CD4-positive, alpha-beta T cell treated with Interferon alpha-2 for 1 hour (primary cell): Measurements from ENCODE around the gene SLC35E3.
"Not testable (repeated sequence)": the region's sequence is repeated elsewhere in the genome, so short reads cannot be mapped to it uniquely, and the experiment has no call there.

ENCODE experiments used
- DNase-seq, 2 donors: peaks; one replicate each; pipeline ENCODE4 v3.0.0-alpha.2; 2020 to 2022

SLC35E3 gene

GRCh38 chr12:68796399-68796798 lies 50.4 kb downstream of the SLC35E3 start:
- DNase-seq = no peak

GRCh38 chr12:68798882-68799234 lies 52.9 kb downstream of the SLC35E3 start:
- DNase-seq = no peak

- no peak for DNase-seq
Observed at GRCh38 chr12:68800294-68800693, 54.3 kb downstream of the SLC35E3 start.

GRCh38 chr12:68801124-68801523 lies 55.1 kb downstream of the SLC35E3 start:
- not testable (repeated sequence) for DNase-seq

GRCh38 chr12:68802372-68802745 lies 56.4 kb downstream of the SLC35E3 start:
- DNase-seq = not testable (repeated sequence)

GRCh38 chr12:68802911-68803651 lies 57.1 kb downstream of the SLC35E3 start:
- not testable (repeated sequence) for DNase-seq

GRCh38 chr12:68803948-68804656 lies 58.1 kb downstream of the SLC35E3 start:
- no peak for DNase-seq

- no peak for DNase-seq
Observed at GRCh38 chr12:68804657-68805591, 58.9 kb downstream of the SLC35E3 start.

GRCh38 chr12:68805592-68806120 lies 59.7 kb downstream of the SLC35E3 start:
- DNase-seq = no peak

- DNase-seq = no peak
Observed at GRCh38 chr12:68806488-68807237, 60.7 kb downstream of the SLC35E3 start.

GRCh38 chr12:68807274-68807575 lies 61.2 kb downstream of the SLC35E3 start:
- not testable (repeated sequence) for DNase-seq

- DNase-seq = peak; percentile 97 to 98
Observed at GRCh38 chr12:68807576-68808387, 61.8 kb downstream of the SLC35E3 start, which contains the start of gene MDM2. TSS of gene MDM2 (plus strand) at chr12:68808177. CDS start at chr12:68808478, 301 bp downstream.

GRCh38 chr12:68808388-68809189 lies 62.6 kb downstream of the SLC35E3 start:
- peak; percentile 44 to 50 for DNase-seq

GRCh38 chr12:68809190-68810026 lies 63.4 kb downstream of the SLC35E3 start:
- DNase-seq = peak in 1 of 2 donors; percentile 10

GRCh38 chr12:68810027-68810389 lies 64.0 kb downstream of the SLC35E3 start:
- DNase-seq = not testable (repeated sequence)

- not testable (repeated sequence) for DNase-seq
Observed at GRCh38 chr12:68811573-68811972, 65.6 kb downstream of the SLC35E3 start.

- no peak for DNase-seq
Observed at GRCh38 chr12:68812553-68813241, 66.7 kb downstream of the SLC35E3 start.

GRCh38 chr12:68813242-68813593 lies 67.2 kb downstream of the SLC35E3 start:
- DNase-seq = no peak
